NB4 (cell line): Measurements from ENCODE around the gene PDE4D.

Experiments
- DNase-seq: peaks from one replicate; pipeline ENCODE4 v3.0.0; 2010; ENCODE audit warnings: low read depth
- H3K4me3 ChIP-seq: one replicate; pipeline ENCODE4 v1.5.1; 2011; ENCODE audit warnings: mild to moderate bottlenecking, low read depth, low read length, moderate library complexity
- CTCF ChIP-seq: IDR thresholded peaks from one replicate; pipeline ENCODE4 v1.5.1; 2012; ENCODE audit warnings: low read depth, low read length
- MAX ChIP-seq: IDR thresholded peaks from 2 replicates; pipeline ENCODE4 v1.6.1; 2011; ENCODE audit warnings: low read depth, low read length
- MYC ChIP-seq: IDR thresholded peaks from 2 replicates; pipeline ENCODE4 v1.6.1; 2011; ENCODE audit warnings: low read depth, low read length
- POLR2A ChIP-seq: IDR thresholded peaks from 2 replicates; pipeline ENCODE4 v1.6.1; 2011; ENCODE audit warnings: mild to moderate bottlenecking; ENCODE audit not compliant: insufficient read length; ENCODE audit errors: extremely low read depth

Gene PDE4D

GRCh38 chr5:58988938-58989337 is 904.6 kb downstream of the PDE4D start:
- no peak overlapping the region for H3K4me3 ChIP-seq
- TF ChIP-seq CTCF (no peak), MYC (no peak), POLR2A (no peak), MAX (no peak)
- no peak for DNase-seq

- TF ChIP-seq CTCF, result no peak
- TF ChIP-seq MYC, result no peak
- no peak overlapping the region for H3K4me3 ChIP-seq
- no peak for DNase-seq
These were observed 906.3 kb downstream of the PDE4D start for GRCh38 chr5:58987193-58987592.

GRCh38 chr5:58986281-58986680 is 907.2 kb downstream of the PDE4D start:
- no peak overlapping the region for H3K4me3 ChIP-seq
- TF ChIP-seq CTCF (no peak), MYC (no peak), POLR2A (no peak), MAX (no peak)
- no peak for DNase-seq

GRCh38 chr5:58985759-58986158 is 907.8 kb downstream of the PDE4D start:
- no peak for DNase-seq
- TF ChIP-seq POLR2A, result no peak
- no peak for TF ChIP-seq CTCF
- no peak for TF ChIP-seq MAX
- no peak for TF ChIP-seq MYC
- no peak overlapping the region for H3K4me3 ChIP-seq

GRCh38 chr5:58985311-58985710 is 908.2 kb downstream of the PDE4D start:
- H3K4me3 ChIP-seq, result no peak overlapping the region
- TF ChIP-seq CTCF (no peak), MYC (no peak), MAX (no peak)
- DNase-seq, result no peak

GRCh38 chr5:58983526-58984452 is 909.7 kb downstream of the PDE4D start:
- no peak for DNase-seq

More at GRCh38 chr5:58983526-58984452, 909.7 kb downstream of the PDE4D start:
- no peak overlapping the region for H3K4me3 ChIP-seq
- TF ChIP-seq CTCF, result no peak
- no peak for TF ChIP-seq MAX
- no peak for TF ChIP-seq MYC
- no peak for TF ChIP-seq POLR2A
